Measurements from ENCODE around the gene FKBP5. TPM values are rescaled to one million over a fixed set of nuclear protein-coding genes. Genes with fewer than 3 reads are reported as not detected.

FKBP5 gene
- total and polyA plus RNA-seq, 10 of the 15 experiments (the other 5 are each of a cell fraction or from before 2014, with no cell fraction given) = 29.0 to 123 (median 62.3) TPM

DNA sequence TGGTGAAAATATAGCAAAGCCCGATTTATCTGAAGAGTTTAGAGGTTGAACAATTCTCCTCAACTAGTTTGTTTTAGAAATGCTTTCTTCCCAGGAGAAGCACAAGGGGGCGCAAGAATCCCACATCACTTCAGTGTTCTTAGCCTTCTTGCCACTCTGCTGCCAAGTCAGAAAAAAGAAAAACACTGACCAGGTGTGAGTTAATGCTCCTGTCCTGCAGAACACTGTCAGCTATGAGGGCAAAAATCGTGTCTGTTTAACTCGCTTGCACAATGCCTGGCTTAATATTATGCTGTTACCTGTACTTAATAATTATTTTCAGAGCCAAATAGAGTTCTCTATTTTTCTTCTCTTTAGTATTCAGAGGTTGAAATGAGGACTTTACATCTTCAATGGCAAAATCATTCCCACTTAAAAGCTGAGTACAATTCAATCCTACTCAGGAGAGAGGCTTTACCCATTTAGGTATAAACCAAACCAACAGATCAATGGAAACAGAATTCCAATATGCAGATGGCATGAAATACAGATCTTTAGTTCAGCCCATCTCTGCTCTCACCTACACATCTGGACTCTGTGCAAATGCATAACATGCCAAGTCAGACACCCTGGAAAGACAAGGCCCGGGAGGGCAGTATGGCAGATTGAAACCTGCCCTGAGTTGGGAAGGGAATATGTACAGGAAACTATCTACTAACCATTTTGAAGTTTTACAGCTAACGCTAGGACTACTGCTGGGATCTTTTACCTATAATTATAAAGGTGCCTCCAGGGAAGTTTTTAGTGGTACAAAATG, 104.6 kb downstream of the FKBP5 start (continued):
- TF ChIP-seq, protein P1, sequence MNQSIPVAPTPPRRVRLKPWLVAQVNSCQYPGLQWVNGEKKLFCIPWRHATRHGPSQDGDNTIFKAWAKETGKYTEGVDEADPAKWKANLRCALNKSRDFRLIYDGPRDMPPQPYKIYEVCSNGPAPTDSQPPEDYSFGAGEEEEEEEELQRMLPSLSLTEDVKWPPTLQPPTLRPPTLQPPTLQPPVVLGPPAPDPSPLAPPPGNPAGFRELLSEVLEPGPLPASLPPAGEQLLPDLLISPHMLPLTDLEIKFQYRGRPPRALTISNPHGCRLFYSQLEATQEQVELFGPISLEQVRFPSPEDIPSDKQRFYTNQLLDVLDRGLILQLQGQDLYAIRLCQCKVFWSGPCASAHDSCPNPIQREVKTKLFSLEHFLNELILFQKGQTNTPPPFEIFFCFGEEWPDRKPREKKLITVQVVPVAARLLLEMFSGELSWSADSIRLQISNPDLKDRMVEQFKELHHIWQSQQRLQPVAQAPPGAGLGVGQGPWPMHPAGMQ (IDR thresholded peaks at IDR 0.05; ENCODE audit: borderline replicate concordance) = no peak
- TF ChIP-seq PAX5 (IDR thresholded peaks at IDR 0.05; ENCODE audit: borderline replicate concordance, low read depth, low read length) (no peak), SMC3 (IDR thresholded peaks at IDR 0.05; ENCODE audit: borderline replicate concordance, low read length) (peak; percentile 99), EP300 (IDR thresholded peaks at IDR 0.05; ENCODE audit: borderline replicate concordance in 1 of 2, control insufficient read depth in 1 of 2, low read depth in 2 of 2, low read length in 2 of 2) (no peak), NFIC (IDR thresholded peaks at IDR 0.05; ENCODE audit: low read depth, low read length) (no peak), ZNF622 (IDR thresholded peaks at IDR 0.05) (no peak), ZNF384 (IDR thresholded peaks at IDR 0.05; ENCODE audit: borderline replicate concordance, low read depth, low read length) (peak; percentile 32; the same call in 1 of the 2 replicates), LARP7 (IDR thresholded peaks at IDR 0.05) (no peak), IKZF2 (IDR thresholded peaks at IDR 0.05) (no peak), IRF4 (IDR thresholded peaks at IDR 0.05; ENCODE audit: low read depth, low read length) (no peak), POU2F2 (IDR thresholded peaks at IDR 0.05; ENCODE audit: borderline replicate concordance, low read depth, low read length) (0 out of 3 replicates have a peak, but pooled peaks have one; percentile 11), CBX5 (IDR thresholded peaks at IDR 0.05; ENCODE audit: low read depth) (no peak), RAD21 (IDR thresholded peaks at IDR 0.05; ENCODE audit: insufficient read depth, low read depth, low read length) (peak; percentile 98), MYB (IDR thresholded peaks at IDR 0.05; ENCODE audit: borderline replicate concordance, low read depth, low read length) (no peak), EED (IDR thresholded peaks at IDR 0.05; ENCODE audit: low read depth) (no peak)
- TF ChIP-seq, protein P2, sequence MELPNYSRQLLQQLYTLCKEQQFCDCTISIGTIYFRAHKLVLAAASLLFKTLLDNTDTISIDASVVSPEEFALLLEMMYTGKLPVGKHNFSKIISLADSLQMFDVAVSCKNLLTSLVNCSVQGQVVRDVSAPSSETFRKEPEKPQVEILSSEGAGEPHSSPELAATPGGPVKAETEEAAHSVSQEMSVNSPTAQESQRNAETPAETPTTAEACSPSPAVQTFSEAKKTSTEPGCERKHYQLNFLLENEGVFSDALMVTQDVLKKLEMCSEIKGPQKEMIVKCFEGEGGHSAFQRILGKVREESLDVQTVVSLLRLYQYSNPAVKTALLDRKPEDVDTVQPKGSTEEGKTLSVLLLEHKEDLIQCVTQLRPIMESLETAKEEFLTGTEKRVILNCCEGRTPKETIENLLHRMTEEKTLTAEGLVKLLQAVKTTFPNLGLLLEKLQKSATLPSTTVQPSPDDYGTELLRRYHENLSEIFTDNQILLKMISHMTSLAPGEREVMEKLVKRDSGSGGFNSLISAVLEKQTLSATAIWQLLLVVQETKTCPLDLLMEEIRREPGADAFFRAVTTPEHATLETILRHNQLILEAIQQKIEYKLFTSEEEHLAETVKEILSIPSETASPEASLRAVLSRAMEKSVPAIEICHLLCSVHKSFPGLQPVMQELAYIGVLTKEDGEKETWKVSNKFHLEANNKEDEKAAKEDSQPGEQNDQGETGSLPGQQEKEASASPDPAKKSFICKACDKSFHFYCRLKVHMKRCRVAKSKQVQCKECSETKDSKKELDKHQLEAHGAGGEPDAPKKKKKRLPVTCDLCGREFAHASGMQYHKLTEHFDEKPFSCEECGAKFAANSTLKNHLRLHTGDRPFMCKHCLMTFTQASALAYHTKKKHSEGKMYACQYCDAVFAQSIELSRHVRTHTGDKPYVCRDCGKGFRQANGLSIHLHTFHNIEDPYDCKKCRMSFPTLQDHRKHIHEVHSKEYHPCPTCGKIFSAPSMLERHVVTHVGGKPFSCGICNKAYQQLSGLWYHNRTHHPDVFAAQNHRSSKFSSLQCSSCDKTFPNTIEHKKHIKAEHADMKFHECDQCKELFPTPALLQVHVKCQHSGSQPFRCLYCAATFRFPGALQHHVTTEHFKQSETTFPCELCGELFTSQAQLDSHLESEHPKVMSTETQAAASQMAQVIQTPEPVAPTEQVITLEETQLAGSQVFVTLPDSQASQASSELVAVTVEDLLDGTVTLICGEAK (IDR thresholded peaks at IDR 0.05; ENCODE audit: borderline replicate concordance) = no peak
- TF ChIP-seq, protein P3, sequence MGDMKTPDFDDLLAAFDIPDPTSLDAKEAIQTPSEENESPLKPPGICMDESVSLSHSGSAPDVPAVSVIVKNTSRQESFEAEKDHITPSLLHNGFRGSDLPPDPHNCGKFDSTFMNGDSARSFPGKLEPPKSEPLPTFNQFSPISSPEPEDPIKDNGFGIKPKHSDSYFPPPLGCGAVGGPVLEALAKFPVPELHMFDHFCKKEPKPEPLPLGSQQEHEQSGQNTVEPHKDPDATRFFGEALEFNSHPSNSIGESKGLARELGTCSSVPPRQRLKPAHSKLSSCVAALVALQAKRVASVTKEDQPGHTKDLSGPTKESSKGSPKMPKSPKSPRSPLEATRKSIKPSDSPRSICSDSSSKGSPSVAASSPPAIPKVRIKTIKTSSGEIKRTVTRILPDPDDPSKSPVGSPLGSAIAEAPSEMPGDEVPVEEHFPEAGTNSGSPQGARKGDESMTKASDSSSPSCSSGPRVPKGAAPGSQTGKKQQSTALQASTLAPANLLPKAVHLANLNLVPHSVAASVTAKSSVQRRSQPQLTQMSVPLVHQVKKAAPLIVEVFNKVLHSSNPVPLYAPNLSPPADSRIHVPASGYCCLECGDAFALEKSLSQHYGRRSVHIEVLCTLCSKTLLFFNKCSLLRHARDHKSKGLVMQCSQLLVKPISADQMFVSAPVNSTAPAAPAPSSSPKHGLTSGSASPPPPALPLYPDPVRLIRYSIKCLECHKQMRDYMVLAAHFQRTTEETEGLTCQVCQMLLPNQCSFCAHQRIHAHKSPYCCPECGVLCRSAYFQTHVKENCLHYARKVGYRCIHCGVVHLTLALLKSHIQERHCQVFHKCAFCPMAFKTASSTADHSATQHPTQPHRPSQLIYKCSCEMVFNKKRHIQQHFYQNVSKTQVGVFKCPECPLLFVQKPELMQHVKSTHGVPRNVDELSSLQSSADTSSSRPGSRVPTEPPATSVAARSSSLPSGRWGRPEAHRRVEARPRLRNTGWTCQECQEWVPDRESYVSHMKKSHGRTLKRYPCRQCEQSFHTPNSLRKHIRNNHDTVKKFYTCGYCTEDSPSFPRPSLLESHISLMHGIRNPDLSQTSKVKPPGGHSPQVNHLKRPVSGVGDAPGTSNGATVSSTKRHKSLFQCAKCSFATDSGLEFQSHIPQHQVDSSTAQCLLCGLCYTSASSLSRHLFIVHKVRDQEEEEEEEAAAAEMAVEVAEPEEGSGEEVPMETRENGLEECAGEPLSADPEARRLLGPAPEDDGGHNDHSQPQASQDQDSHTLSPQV (IDR thresholded peaks at IDR 0.05) = no peak
- TF ChIP-seq, protein P4, sequence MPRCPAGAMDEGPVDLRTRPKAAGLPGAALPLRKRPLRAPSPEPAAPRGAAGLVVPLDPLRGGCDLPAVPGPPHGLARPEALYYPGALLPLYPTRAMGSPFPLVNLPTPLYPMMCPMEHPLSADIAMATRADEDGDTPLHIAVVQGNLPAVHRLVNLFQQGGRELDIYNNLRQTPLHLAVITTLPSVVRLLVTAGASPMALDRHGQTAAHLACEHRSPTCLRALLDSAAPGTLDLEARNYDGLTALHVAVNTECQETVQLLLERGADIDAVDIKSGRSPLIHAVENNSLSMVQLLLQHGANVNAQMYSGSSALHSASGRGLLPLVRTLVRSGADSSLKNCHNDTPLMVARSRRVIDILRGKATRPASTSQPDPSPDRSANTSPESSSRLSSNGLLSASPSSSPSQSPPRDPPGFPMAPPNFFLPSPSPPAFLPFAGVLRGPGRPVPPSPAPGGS (IDR thresholded peaks at IDR 0.05; ENCODE audit: borderline replicate concordance, insufficient read depth, low read depth, low read length, poor library complexity, severe bottlenecking) = no peak

All from GM12878 (cell line).